Calu3 (cell line): ENCODE results near the gene MARCHF2. TPM values are rescaled to one million over a fixed set of nuclear protein-coding genes. Genes with fewer than 3 reads are reported as not detected.
"Not testable (repeated sequence)": the region's sequence is repeated elsewhere in the genome, so short reads cannot be mapped to it uniquely, and the experiment has no call there.

Source experiments
- BruUV-seq: library from RNA; stranded (reverse); fragments of 400-500 nt; replicated peaks from 2 replicates; lab custom pipeline; 2021; lab: Mats Ljungman, UMichigan
- CTCF ChIA-PET: fragments of 300-600 bp; sonication (Branson Sonifier 250); formaldehyde crosslinking; loops from one replicate; lab custom pipeline; 2022; ENCODE audit warnings: antibody characterized with exemption; lab: Charles Lee
- DNase-seq: peaks from one replicate; pipeline ENCODE4 v3.0.0; 2022
- H3K27ac Mint-ChIP-seq: one replicate; pipeline ENCODE4 v1.8.0; 2022; ENCODE audit warnings: mixed read lengths; ENCODE audit not compliant: unreplicated experiment
- H3K27me3 Mint-ChIP-seq: one replicate; pipeline ENCODE4 v1.8.0; 2022; ENCODE audit warnings: mixed read lengths; ENCODE audit not compliant: unreplicated experiment
- H3K36me3 Mint-ChIP-seq: one replicate; pipeline ENCODE4 v1.8.0; 2022; ENCODE audit warnings: mild to moderate bottlenecking, moderate library complexity, mixed read lengths; ENCODE audit not compliant: insufficient read depth, unreplicated experiment
- H3K4me1 Mint-ChIP-seq: one replicate; pipeline ENCODE4 v1.8.0; 2022; ENCODE audit warnings: mild to moderate bottlenecking, low read depth, mixed read lengths; ENCODE audit not compliant: unreplicated experiment
- H3K4me3 Mint-ChIP-seq: one replicate; pipeline ENCODE4 v1.8.0; 2022; ENCODE audit warnings: mild to moderate bottlenecking, low read depth, moderate library complexity, mixed read lengths; ENCODE audit not compliant: unreplicated experiment
- H3K9me3 Mint-ChIP-seq: one replicate; pipeline ENCODE4 v1.8.0; 2022; ENCODE audit warnings: low read depth, mixed read lengths; ENCODE audit not compliant: unreplicated experiment
- intact Hi-C: fragments of 100-400 bp; cut with micrococcal nuclease; formaldehyde crosslinking; loops from one replicate; pipeline ENCODE4 v1.10.0; 2022; ENCODE audit not compliant: unreplicated experiment
- total RNA-seq: library from RNA; stranded (reverse); gene quantifications from 2 replicates; pipeline ENCODE4 v1.2.3, GENCODE V29; 2022
- TF ChIP-seq, protein P1 (sequence below): fragments of 200-600 bp; IDR thresholded peaks from one replicate; pipeline ENCODE4 v1.8.0; 2022; ENCODE audit warnings: antibody characterized with exemption; ENCODE audit not compliant: unreplicated experiment

The MARCHF2 gene
- total RNA-seq, 1 experiment from 2014 or later = 10.1 TPM

DNA sequence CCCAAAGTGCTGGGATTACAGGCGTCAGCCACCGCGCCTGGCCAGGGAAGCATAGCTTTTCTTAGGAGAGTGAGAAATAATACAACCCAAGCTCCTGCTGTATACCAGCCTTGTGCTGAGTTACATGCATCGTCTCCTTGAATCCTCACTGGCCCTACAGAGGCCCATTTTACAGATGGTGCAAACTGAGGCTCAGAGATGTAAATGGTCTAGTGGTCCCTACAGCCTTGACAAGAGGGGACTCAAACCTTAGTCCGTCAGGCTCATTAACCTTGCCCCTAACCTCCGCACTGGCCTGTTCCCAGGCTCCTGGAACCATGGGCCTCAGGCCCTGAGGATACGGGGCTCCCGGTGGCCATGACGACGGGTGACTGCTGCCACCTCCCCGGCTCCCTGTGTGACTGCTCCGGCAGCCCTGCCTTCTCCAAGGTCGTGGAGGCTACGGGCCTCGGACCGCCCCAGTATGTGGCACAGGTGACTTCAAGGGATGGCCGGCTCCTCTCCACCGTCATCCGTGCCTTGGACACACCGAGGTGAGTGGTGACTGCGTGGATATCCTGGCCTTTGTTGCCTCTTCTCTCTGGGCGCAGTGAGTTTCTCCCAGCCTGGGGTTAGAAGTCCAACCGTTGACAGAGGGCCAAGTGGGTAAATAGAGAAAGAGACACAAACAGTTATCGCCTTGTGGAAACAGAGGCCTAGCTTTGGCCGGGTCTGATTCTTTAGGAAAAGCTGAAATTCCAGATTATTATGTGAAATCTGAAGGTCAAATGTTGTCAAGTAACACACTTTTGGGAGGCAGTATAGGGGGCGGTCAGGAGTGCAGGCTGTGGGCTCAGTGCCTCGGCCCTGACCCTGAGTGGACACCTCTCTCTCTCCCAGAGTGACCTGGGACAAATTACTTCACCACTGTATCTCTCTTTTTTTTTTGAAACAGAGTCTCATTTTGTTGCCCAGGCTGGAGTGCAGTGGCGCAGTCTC lies 8.7 kb downstream of the MARCHF2 start:
- CTCF ChIA-PET = no interaction called here
- BruUV-seq = no TSS peak
- no peaks in the 10 kb centered on the region for H3K27me3 Mint-ChIP-seq
- no peak overlapping the region for H3K4me3 Mint-ChIP-seq
- no peaks in the 10 kb centered on the region for H3K9me3 Mint-ChIP-seq
- no peaks in the 10 kb centered on the region for H3K4me1 Mint-ChIP-seq
- TF ChIP-seq, protein P1, sequence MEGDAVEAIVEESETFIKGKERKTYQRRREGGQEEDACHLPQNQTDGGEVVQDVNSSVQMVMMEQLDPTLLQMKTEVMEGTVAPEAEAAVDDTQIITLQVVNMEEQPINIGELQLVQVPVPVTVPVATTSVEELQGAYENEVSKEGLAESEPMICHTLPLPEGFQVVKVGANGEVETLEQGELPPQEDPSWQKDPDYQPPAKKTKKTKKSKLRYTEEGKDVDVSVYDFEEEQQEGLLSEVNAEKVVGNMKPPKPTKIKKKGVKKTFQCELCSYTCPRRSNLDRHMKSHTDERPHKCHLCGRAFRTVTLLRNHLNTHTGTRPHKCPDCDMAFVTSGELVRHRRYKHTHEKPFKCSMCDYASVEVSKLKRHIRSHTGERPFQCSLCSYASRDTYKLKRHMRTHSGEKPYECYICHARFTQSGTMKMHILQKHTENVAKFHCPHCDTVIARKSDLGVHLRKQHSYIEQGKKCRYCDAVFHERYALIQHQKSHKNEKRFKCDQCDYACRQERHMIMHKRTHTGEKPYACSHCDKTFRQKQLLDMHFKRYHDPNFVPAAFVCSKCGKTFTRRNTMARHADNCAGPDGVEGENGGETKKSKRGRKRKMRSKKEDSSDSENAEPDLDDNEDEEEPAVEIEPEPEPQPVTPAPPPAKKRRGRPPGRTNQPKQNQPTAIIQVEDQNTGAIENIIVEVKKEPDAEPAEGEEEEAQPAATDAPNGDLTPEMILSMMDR = no peak
- no peak for DNase-seq
- no peak overlapping the region for H3K27ac Mint-ChIP-seq
- peaks cover 6% of the 10 kb centered on the region for H3K36me3 Mint-ChIP-seq
- intact Hi-C loops = no loop called here

DNA sequence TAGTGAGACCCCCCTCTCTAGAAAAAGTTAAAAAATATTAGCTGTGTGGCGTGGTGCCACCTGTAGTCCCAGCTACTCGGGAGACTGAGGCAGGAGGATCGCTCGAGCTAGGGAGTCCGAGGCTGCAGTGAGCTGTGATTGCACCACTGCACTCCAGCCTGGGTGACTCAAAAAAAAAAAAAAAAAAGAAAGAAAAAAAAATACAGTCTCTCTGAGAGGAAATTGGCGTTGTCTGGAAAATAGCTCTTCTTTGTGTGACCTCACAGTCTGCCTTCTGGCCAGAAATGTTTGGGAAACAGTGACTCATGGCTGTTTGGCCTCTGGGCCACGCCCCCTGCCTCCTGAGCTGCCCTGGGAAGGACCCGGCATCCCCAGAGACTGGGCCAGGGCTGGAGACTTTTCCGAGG lies 10.7 kb downstream of the MARCHF2 start:
- no peaks in the 10 kb centered on the region for H3K4me1 Mint-ChIP-seq
- TF ChIP-seq, protein P1 = no peak
- no peaks in the 10 kb centered on the region for H3K27me3 Mint-ChIP-seq
- BruUV-seq = no TSS peak
- peak overlapping the region; percentile 74 for H3K27ac Mint-ChIP-seq
- DNase-seq = peak; percentile 79
- intact Hi-C loops = no loop called here
- peaks cover 6% of the 10 kb centered on the region for H3K36me3 Mint-ChIP-seq
- H3K9me3 Mint-ChIP-seq = no peaks in the 10 kb centered on the region
- no peak overlapping the region for H3K4me3 Mint-ChIP-seq
- CTCF ChIA-PET = interaction anchor here (0.6 to 1.0 kb wide), 5 partner anchors 9 to 157 kb away, joined by 3 to 7 read pairs (median 5); partner anchors contain the start of genes HNRNPM and MARCHF2

DNA sequence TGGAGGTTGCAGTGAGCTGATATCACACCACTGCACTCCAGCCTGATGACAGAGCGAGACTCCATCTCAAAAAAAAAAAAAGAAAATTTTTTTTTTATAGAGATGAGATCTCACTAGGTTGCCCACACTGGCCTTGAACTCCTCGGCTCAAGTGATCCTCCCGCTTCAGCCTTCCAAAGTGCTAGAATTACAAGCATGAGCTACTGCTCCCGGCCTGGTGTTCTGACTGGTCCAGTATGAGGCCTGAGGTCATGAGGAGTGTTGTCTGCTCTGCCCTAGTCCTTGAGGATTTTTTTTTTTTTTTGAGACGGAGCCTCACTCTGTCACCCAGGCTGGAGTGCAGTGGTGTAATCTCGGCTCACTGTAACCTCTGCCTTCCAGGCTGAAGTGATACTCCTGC lies 12.2 kb downstream of the MARCHF2 start:
- DNase-seq, BruUV-seq, H3K36me3 Mint-ChIP-seq, intact Hi-C loops, H3K27me3 Mint-ChIP-seq, H3K9me3 Mint-ChIP-seq, H3K4me3 Mint-ChIP-seq, H3K27ac Mint-ChIP-seq, H3K4me1 Mint-ChIP-seq: not testable (repeated sequence)
- CTCF ChIA-PET = interaction anchor here (0.6 to 0.7 kb wide), 3 partner anchors 11 to 88 kb away, joined by 3 to 4 read pairs (median 4); partner anchors contain the start of gene ZNF414

DNA sequence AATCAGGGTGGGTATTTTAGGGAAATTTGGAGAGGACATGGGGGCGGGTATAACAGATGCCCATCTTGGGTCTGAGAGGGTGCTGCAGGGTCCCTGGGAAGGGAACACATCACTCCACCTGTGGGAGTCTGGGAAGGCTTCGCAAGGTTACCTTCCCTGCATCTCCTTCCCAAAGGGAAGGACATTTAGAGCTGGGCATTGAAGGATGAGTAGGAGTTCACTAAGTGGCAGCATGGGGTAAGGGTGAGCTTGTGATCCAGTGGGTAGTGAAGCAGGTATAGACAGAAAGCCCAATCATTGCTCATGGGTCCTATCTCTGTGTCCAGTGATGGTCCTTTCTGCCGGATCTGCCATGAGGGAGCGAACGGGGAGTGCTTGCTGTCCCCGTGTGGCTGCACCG lies 13.2 kb downstream of the MARCHF2 start:
- Mint-ChIP-seq H3K4me1 (no peaks in the 10 kb centered on the region), H3K27me3 (no peaks in the 10 kb centered on the region), H3K36me3 (peaks cover 6% of the 10 kb centered on the region), H3K9me3 (no peaks in the 10 kb centered on the region), H3K4me3 (no peak overlapping the region), H3K27ac (no peak overlapping the region)
- CTCF ChIA-PET = no interaction called here
- TF ChIP-seq, protein P1 = no peak
- no TSS peak for BruUV-seq
- intact Hi-C loops = no loop called here
- no peak for DNase-seq
